Measurements from ENCODE around the gene BPIFB6.

The BPIFB6 gene

DNA sequence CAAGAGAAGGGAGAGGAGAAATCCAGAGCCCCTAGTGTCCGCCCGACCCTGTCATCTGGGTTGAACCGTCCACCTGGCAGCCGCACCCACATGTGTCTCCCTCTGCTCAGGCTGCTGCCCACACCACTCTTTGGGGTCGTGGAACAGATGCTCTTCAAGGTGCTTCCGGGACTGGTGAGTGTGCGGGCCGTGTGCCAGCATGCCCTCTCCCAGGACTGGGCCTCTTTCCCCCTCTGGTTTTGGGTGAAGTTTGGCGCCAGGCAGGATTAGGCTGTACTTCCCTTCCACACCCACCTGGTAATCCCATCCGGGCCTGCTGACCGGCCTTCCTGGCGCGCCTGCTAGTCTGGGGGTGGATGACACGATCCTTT lies 30.2 kb downstream of the BPIFB6 start:
- no peak overlapping the region for H3K27ac ChIP-seq
- intact Hi-C loops (cut with DNase I; ENCODE audit: low total_unique reads): no loop called here
- H3K4me1 ChIP-seq: no peaks in the 10 kb centered on the region
- no peak for DNase-seq
- no peaks in the 10 kb centered on the region for H3K9me3 ChIP-seq
- peaks cover 0 to 7% of the 10 kb centered on the region in 2 donors for H3K27me3 ChIP-seq
- H3K4me3 ChIP-seq: no peak overlapping the region
- TF ChIP-seq, protein P1, sequence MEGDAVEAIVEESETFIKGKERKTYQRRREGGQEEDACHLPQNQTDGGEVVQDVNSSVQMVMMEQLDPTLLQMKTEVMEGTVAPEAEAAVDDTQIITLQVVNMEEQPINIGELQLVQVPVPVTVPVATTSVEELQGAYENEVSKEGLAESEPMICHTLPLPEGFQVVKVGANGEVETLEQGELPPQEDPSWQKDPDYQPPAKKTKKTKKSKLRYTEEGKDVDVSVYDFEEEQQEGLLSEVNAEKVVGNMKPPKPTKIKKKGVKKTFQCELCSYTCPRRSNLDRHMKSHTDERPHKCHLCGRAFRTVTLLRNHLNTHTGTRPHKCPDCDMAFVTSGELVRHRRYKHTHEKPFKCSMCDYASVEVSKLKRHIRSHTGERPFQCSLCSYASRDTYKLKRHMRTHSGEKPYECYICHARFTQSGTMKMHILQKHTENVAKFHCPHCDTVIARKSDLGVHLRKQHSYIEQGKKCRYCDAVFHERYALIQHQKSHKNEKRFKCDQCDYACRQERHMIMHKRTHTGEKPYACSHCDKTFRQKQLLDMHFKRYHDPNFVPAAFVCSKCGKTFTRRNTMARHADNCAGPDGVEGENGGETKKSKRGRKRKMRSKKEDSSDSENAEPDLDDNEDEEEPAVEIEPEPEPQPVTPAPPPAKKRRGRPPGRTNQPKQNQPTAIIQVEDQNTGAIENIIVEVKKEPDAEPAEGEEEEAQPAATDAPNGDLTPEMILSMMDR (IDR thresholded peaks at IDR 0.05): no peak
- H3K36me3 ChIP-seq: no peaks in the 10 kb centered on the region

DNA sequence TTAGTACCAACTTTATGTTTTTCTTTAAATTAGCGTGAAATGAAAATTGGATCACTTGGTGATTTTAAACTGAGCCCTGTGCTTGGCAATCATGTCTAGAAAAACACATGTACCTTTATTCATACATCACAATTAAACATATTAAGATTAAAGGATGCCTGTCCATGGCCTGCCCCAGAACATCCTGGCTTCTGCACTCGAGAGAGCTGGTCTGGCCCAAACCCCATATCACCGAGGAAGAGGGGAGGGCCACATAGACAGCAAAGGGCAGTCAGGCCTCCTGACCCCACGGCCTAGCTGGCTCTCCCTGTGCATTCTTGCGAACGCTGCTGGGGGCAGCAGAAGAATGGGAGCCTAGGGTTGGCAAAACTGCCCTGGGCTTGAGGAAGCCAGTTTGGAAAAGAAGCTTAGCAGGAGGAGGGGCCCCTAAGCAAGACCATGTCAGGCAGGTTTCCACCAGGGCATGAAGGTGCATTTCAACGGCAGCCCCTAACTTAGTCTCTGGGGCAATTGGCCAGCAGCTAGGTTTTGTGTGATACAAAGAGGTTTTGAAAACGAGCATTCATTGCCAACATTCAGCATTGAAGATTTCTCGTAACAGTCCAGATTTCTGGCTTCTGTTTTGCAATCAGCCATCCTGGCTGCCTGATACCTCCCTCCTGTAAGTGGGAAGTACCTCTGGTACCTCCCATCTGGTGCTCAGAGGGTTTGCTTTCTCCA lies 30.8 kb downstream of the BPIFB6 start:
- TF ChIP-seq, protein P1 (IDR thresholded peaks at IDR 0.05): no peak
- peaks cover 0 to 5% of the 10 kb centered on the region in 2 donors for H3K27me3 ChIP-seq
- no peaks in the 10 kb centered on the region for H3K36me3 ChIP-seq
- no peaks in the 10 kb centered on the region for H3K9me3 ChIP-seq
- H3K4me3 ChIP-seq: no peak overlapping the region
- intact Hi-C loops (cut with DNase I; ENCODE audit: low total_unique reads): no loop called here
- no peak for DNase-seq
- H3K4me1 ChIP-seq: no peaks in the 10 kb centered on the region
- no peak overlapping the region for H3K27ac ChIP-seq

DNA sequence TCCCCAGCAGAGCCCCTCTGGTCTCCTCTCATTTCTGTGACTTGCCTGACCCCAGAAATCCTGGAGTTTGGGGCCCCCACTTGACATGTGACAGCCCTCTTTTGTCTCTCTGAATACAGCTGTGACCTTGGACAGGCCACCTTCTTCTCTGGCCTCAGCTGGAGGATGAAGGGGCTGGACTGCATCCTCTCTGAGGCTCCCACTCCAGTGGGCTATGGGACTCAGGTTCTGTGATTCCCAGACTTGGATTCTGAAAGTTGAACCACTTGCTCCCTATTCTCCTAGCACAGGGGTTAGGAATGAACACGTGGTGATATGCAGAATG lies 31.3 kb downstream of the BPIFB6 start:
- Histone ChIP-seq H3K4me1 (no peaks in the 10 kb centered on the region), H3K36me3 (no peaks in the 10 kb centered on the region), H3K27me3 (peaks cover 0 to 5% of the 10 kb centered on the region in 2 donors), H3K4me3 (no peak overlapping the region), H3K27ac (no peak overlapping the region), H3K9me3 (no peaks in the 10 kb centered on the region)
- intact Hi-C loops (cut with DNase I; ENCODE audit: low total_unique reads): no loop called here
- DNase-seq: no peak
- TF ChIP-seq, protein P1 (IDR thresholded peaks at IDR 0.05): no peak

DNA sequence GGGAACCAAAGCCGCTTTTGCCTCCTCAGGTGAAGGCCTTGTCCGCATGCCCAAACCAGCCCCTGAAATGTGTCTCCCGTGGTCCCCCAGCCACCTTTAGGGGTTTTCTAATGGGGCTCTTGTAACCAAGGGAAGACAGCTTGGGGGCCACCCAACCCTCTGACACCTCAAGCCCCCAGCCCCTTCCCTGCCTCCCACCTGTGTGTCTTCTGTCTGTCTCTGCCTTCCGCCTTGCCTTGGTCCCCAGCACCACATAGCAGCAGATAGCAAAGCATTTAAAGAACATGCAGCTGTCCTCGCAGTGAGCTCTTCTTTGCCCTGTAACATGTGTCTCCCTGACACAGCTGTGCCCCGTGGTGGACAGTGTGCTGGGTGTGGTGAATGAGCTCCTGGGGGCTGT lies 31.8 kb downstream of the BPIFB6 start:
- Histone ChIP-seq H3K4me3 (no peak overlapping the region), H3K36me3 (no peaks in the 10 kb centered on the region), H3K27ac (no peak overlapping the region), H3K9me3 (no peaks in the 10 kb centered on the region), H3K4me1 (no peaks in the 10 kb centered on the region), H3K27me3 (peaks cover 0 to 5% of the 10 kb centered on the region in 2 donors)
- intact Hi-C loops (cut with DNase I; ENCODE audit: low total_unique reads): no loop called here
- TF ChIP-seq, protein P1 (IDR thresholded peaks at IDR 0.05): no peak
- no peak for DNase-seq

DNA sequence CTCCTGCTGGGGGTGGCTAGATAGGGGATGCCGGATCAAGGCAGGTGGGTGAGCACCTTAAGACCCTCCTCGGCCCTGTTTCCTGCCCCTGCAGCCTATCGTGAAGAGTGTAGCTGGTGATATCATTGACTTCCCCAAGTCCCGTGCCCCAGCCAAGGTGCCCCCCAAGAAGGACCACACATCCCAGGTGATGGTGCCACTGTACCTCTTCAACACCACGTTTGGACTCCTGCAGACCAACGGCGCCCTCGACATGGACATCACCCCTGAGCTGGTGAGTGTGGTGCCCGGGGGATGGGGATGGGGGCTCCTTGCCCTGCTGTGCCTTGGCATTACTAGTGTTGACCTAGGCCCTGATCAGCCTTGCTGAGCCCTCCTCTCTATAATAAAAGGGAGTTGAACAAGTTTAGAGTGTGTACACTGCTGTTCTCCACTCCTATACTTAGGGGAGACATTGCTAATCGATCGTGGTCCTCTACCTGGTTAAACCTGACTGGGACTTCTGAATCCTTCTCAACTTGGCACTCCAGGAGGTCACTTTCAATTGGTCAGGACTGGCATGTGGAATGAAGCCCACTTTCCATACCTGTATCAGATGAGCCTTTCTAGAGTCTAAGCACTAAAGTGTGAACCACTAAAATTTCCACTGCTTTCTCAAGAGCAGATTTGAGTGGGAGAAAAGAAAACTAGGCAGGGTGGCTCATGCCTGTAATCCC lies 33.3 kb downstream of the BPIFB6 start:
- Histone ChIP-seq H3K4me1 (no peaks in the 10 kb centered on the region), H3K9me3 (no peaks in the 10 kb centered on the region), H3K36me3 (no peaks in the 10 kb centered on the region), H3K4me3 (no peak overlapping the region), H3K27me3 (peaks cover 0 to 2% of the 10 kb centered on the region in 2 donors), H3K27ac (no peak overlapping the region)
- TF ChIP-seq, protein P1 (IDR thresholded peaks at IDR 0.05): no peak
- intact Hi-C loops (cut with DNase I; ENCODE audit: low total_unique reads): no loop called here
- DNase-seq: no peak

Measured in tibial artery (tissue), 4 donors.